ENCODE measurements around the gene CBX5.
"Not testable (repeated sequence)": the region's sequence is repeated elsewhere in the genome, so short reads cannot be mapped to it uniquely, and the experiment has no call there.

Gene CBX5

DNA sequence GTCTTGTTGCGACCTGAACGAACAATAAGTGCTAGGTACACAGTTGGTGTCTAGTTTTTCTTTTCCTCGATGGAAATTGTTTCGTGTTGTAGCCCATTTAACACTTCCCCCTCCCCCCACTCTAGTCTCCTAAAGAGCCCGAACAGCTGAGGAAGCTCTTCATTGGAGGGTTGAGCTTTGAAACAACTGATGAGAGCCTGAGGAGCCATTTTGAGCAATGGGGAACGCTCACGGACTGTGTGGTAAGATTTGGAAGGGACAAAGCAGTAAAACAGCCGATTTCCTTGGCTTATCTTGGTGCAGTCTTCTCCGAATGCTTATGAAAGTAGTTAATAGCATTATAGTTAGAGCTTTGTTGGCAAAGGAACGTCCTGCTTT lies 1.3 kb upstream of the CBX5 start:
- H3K23ac ChIP-seq (ENCODE audit: low read length); DNase-seq; H3K9me3 ChIP-seq (ENCODE audit: insufficient read depth, low read depth, low read length); H2BK12ac ChIP-seq (ENCODE audit: low read length); H2AFZ ChIP-seq (ENCODE audit: insufficient read depth, low read length, poor library complexity); H3K27me3 ChIP-seq (ENCODE audit: insufficient read depth, low read length): not testable (repeated sequence)
- Histone ChIP-seq H2BK5ac (ENCODE audit: low read depth, low read length, poor library complexity) (peak overlapping the region; percentile 81), H3K4me3 (ENCODE audit: low read depth, low read length) (peak overlapping the region; percentile 86), H3K4ac (ENCODE audit: low read depth, low read length) (peak overlapping the region; percentile 89), H3K4me1 (ENCODE audit: control insufficient read depth in 1 of 2, insufficient read depth in 2 of 2, low read length in 2 of 2) (peaks cover 4 to 15% of the 10 kb centered on the region in 2 experiments), H4K8ac (ENCODE audit: low read depth, low read length) (peak overlapping the region; percentile 75), H4K91ac (ENCODE audit: low read depth, low read length) (peak overlapping the region; percentile 68), H3K14ac (ENCODE audit: low read length) (peak overlapping the region; percentile 82), H3K79me1 (ENCODE audit: low read length) (peaks cover 13% of the 10 kb centered on the region), H3K36me3 (ENCODE audit: control insufficient read depth in 1 of 2, insufficient read depth in 2 of 2, low read length in 2 of 2) (peaks cover 14 to 31% of the 10 kb centered on the region in 2 experiments), H3K18ac (ENCODE audit: low read length) (peak overlapping the region; percentile 17), H2BK120ac (ENCODE audit: insufficient read depth, low read length, poor library complexity) (peak overlapping the region; percentile 9), H3K79me2 (ENCODE audit: control insufficient read depth, insufficient read depth, low read length, poor library complexity) (peaks cover 18% of the 10 kb centered on the region), H3K4me2 (ENCODE audit: low read length) (peak overlapping the region; percentile 46), H4K12ac (ENCODE audit: low read depth, low read length) (peak overlapping the region; percentile 61), H3K27ac (ENCODE audit: low read depth, low read length) (peak overlapping the region; percentile 77), H3K9ac (ENCODE audit: low read length) (peak overlapping the region; percentile 96), H2AK5ac (ENCODE audit: low read length) (peak overlapping the region; percentile 62)
- WGBS (ENCODE audit: extremely low coverage, insufficient coverage, insufficient read length): no CpG with 5 or more reads among the region's 10 CpGs

DNA sequence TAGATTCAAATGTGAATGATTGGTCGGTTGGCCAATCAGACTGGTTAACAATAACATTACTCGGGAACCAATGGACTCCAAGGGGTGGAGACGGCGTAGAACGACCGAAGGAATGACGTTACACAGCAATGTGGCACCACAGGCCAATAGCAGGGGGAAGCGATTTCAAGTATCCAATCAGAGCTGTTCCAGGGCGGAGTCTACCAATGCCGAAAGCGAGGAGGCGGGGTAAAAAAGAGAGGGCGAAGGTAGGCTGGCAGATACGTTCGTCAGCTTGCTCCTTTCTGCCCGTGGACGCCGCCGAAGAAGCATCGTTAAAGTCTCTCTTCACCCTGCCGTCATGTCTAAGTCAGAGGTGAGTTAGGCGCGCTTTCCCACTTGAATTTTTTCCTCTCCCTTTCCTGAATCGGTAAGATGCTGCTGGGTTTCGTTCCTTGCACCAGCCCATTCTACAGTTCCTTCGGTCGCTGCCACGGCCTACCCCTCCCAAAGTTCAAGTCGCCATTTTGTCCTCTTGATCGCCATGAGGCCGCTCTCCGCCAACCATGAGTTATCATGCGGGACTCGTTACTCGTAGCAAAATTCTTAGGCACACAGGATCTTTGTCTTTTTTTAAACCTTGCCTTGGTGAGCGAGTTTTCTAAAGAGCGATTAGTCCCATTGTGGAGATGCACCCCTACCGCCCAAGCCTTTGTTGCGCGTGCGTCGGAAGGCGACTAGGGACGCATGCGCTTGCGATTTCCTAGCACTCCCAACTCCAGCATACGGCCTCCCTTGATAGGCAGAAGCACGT lies 742 bp upstream of the CBX5 start, which contains the start of gene HNRNPA1:
TSS of gene HNRNPA1 (plus strand) at position 259 of the 793 bp plus-strand sequence. CDS start at position 341, 82 bp downstream.
- Histone ChIP-seq H3K9me3 (ENCODE audit: insufficient read depth, low read depth, low read length) (no peaks in the 10 kb centered on the region), H2AK5ac (ENCODE audit: low read length) (peak within 1 kb of the TSS; percentile 62), H3K4ac (ENCODE audit: low read depth, low read length) (peak within 1 kb of the TSS; percentile 89), H4K91ac (ENCODE audit: low read depth, low read length) (peak within 1 kb of the TSS; percentile 68), H3K36me3 (ENCODE audit: control insufficient read depth in 1 of 2, insufficient read depth in 2 of 2, low read length in 2 of 2) (peaks cover 12 to 27% of the 10 kb centered on the region in 2 experiments), H3K79me1 (ENCODE audit: low read length) (peaks cover 13% of the 10 kb centered on the region), H2BK120ac (ENCODE audit: insufficient read depth, low read length, poor library complexity) (peak within 1 kb of the TSS; percentile 27), H3K4me1 (ENCODE audit: control insufficient read depth in 1 of 2, insufficient read depth in 2 of 2, low read length in 2 of 2) (peaks cover 4 to 15% of the 10 kb centered on the region in 2 experiments), H4K12ac (ENCODE audit: low read depth, low read length) (peak within 1 kb of the TSS; percentile 61), H3K9ac (ENCODE audit: low read length) (peak within 1 kb of the TSS; percentile 96), H4K8ac (ENCODE audit: low read depth, low read length) (peak within 1 kb of the TSS; percentile 75), H3K23ac (ENCODE audit: low read length) (no peak within 1 kb of the TSS), H2BK12ac (ENCODE audit: low read length) (no peak within 1 kb of the TSS), H3K27ac (ENCODE audit: low read depth, low read length) (peak within 1 kb of the TSS; percentile 89), H3K14ac (ENCODE audit: low read length) (peak within 1 kb of the TSS; percentile 82), H3K4me3 (ENCODE audit: low read depth, low read length) (peak within 1 kb of the TSS; percentile 87), H3K79me2 (ENCODE audit: control insufficient read depth, insufficient read depth, low read length, poor library complexity) (peaks cover 18% of the 10 kb centered on the region), H3K27me3 (ENCODE audit: insufficient read depth, low read length) (no peaks in the 10 kb centered on the region), H2AFZ (ENCODE audit: insufficient read depth, low read length, poor library complexity) (peak within 1 kb of the TSS; percentile 64), H2BK5ac (ENCODE audit: low read depth, low read length, poor library complexity) (peak within 1 kb of the TSS; percentile 81), H3K4me2 (ENCODE audit: low read length) (peak within 1 kb of the TSS; percentile 70), H3K18ac (ENCODE audit: low read length) (peak within 1 kb of the TSS; percentile 50)
- peak; percentile 98 to 99 for DNase-seq
- WGBS (ENCODE audit: extremely low coverage, insufficient coverage, insufficient read length): no CpG with 5 or more reads among the region's 48 CpGs

GRCh38 chr12:54279227-54279631 lies 693 bp downstream of the CBX5 start:
- Histone ChIP-seq H3K4me3 (ENCODE audit: low read depth, low read length) (peak overlapping the region; percentile 69), H3K14ac (ENCODE audit: low read length) (peak overlapping the region; percentile 69), H3K79me2 (ENCODE audit: control insufficient read depth, insufficient read depth, low read length, poor library complexity) (peaks cover 18% of the 10 kb centered on the region), H3K4ac (ENCODE audit: low read depth, low read length) (peak overlapping the region; percentile 13), H4K12ac (ENCODE audit: low read depth, low read length) (peak overlapping the region; percentile 15), H2AFZ (ENCODE audit: insufficient read depth, low read length, poor library complexity) (peak overlapping the region; percentile 26), H3K79me1 (ENCODE audit: low read length) (peaks cover 13% of the 10 kb centered on the region), H3K18ac (ENCODE audit: low read length) (peak overlapping the region; percentile 50), H2BK120ac (ENCODE audit: insufficient read depth, low read length, poor library complexity) (peak overlapping the region; percentile 26), H3K27me3 (ENCODE audit: insufficient read depth, low read length) (no peaks in the 10 kb centered on the region), H3K9me3 (ENCODE audit: insufficient read depth, low read depth, low read length) (no peaks in the 10 kb centered on the region), H2BK5ac (ENCODE audit: low read depth, low read length, poor library complexity) (peak overlapping the region; percentile 42), H3K4me1 (ENCODE audit: control insufficient read depth in 1 of 2, insufficient read depth in 2 of 2, low read length in 2 of 2) (peaks cover 4 to 15% of the 10 kb centered on the region in 2 experiments), H3K4me2 (ENCODE audit: low read length) (peak overlapping the region; percentile 70), H2AK5ac (ENCODE audit: low read length) (peak overlapping the region; percentile 65), H2BK12ac (ENCODE audit: low read length) (no peak overlapping the region), H3K36me3 (ENCODE audit: control insufficient read depth in 1 of 2, insufficient read depth in 2 of 2, low read length in 2 of 2) (peaks cover 14 to 23% of the 10 kb centered on the region in 2 experiments), H3K9ac (ENCODE audit: low read length) (peak overlapping the region; percentile 95), H4K91ac (ENCODE audit: low read depth, low read length) (peak overlapping the region; percentile 58), H3K23ac (ENCODE audit: low read length) (no peak overlapping the region), H3K27ac (ENCODE audit: low read depth, low read length) (peak overlapping the region; percentile 89), H4K8ac (ENCODE audit: low read depth, low read length) (peak overlapping the region; percentile 56)
- peak in 1 of 2 donors; percentile 22 for DNase-seq
- no CpG with 5 or more reads among the region's 19 CpGs for WGBS (ENCODE audit: extremely low coverage, insufficient coverage, insufficient read length)

GRCh38 chr12:54277823-54278276 lies 2.1 kb downstream of the CBX5 start:
- no peak overlapping the region for H3K18ac ChIP-seq (ENCODE audit: low read length)
- peaks cover 4 to 9% of the 10 kb centered on the region in 2 experiments for H3K4me1 ChIP-seq (ENCODE audit: control insufficient read depth in 1 of 2, insufficient read depth in 2 of 2, low read length in 2 of 2)
- H3K23ac ChIP-seq (ENCODE audit: low read length): no peak overlapping the region
- no peak overlapping the region for H3K14ac ChIP-seq (ENCODE audit: low read length)
- H3K79me1 ChIP-seq (ENCODE audit: low read length): peaks cover 13% of the 10 kb centered on the region
- no CpG with 5 or more reads among the region's 5 CpGs for WGBS (ENCODE audit: extremely low coverage, insufficient coverage, insufficient read length)
- H3K79me2 ChIP-seq (ENCODE audit: control insufficient read depth, insufficient read depth, low read length, poor library complexity): peaks cover 18% of the 10 kb centered on the region
- H3K36me3 ChIP-seq (ENCODE audit: control insufficient read depth in 1 of 2, insufficient read depth in 2 of 2, low read length in 2 of 2): peaks cover 13 to 16% of the 10 kb centered on the region in 2 experiments
- no peaks in the 10 kb centered on the region for H3K9me3 ChIP-seq (ENCODE audit: insufficient read depth, low read depth, low read length)
- no peak overlapping the region for H2BK5ac ChIP-seq (ENCODE audit: low read depth, low read length, poor library complexity)
- H3K4ac ChIP-seq (ENCODE audit: low read depth, low read length): peak overlapping the region; percentile 90
- H2BK12ac ChIP-seq (ENCODE audit: low read length): no peak overlapping the region
- H3K4me3 ChIP-seq (ENCODE audit: low read depth, low read length): no peak overlapping the region
- no peak overlapping the region for H2AFZ ChIP-seq (ENCODE audit: insufficient read depth, low read length, poor library complexity)
- no peak overlapping the region for H2BK120ac ChIP-seq (ENCODE audit: insufficient read depth, low read length, poor library complexity)
- no peak overlapping the region for H4K91ac ChIP-seq (ENCODE audit: low read depth, low read length)
- H3K9ac ChIP-seq (ENCODE audit: low read length): no peak overlapping the region
- no peak overlapping the region for H4K12ac ChIP-seq (ENCODE audit: low read depth, low read length)
- no peak overlapping the region for H4K8ac ChIP-seq (ENCODE audit: low read depth, low read length)
- no peaks in the 10 kb centered on the region for H3K27me3 ChIP-seq (ENCODE audit: insufficient read depth, low read length)
- peak overlapping the region; percentile 55 for H3K4me2 ChIP-seq (ENCODE audit: low read length)
- peak in 1 of 2 donors; percentile 37 for DNase-seq
- no peak overlapping the region for H2AK5ac ChIP-seq (ENCODE audit: low read length)
- peak overlapping the region; percentile 35 for H3K27ac ChIP-seq (ENCODE audit: low read depth, low read length)
